Kidney epithelial cell (primary cell): ENCODE measurements around the gene LMNA. TPM values are rescaled to one million over a fixed set of nuclear protein-coding genes. Genes with fewer than 3 reads are reported as not detected.
"Not testable (repeated sequence)": the region's sequence is repeated elsewhere in the genome, so short reads cannot be mapped to it uniquely, and the experiment has no call there.

Experiments
- DNase-seq: peaks from one replicate; pipeline ENCODE4 v3.0.0-alpha.2; 2010; ENCODE audit warnings: low read depth
- H3K27me3 ChIP-seq: 2 replicates; pipeline ENCODE4 v1.6.0; 2011; ENCODE audit warnings: low read length; ENCODE audit not compliant: control insufficient read depth, insufficient read depth
- H3K36me3 ChIP-seq: 2 replicates; pipeline ENCODE4 v1.5.1; 2011; ENCODE audit warnings: low read length; ENCODE audit not compliant: control insufficient read depth, insufficient read depth
- H3K4me3 ChIP-seq: 2 replicates; pipeline ENCODE4 v1.5.1; 2011; ENCODE audit warnings: low read depth, mild to moderate bottlenecking, control low read depth, low read length
- total RNA-seq: library from RNA; depleted of rRNA; stranded (reverse); fragments of >200 nt; gene quantifications from 2 replicates; pipeline ENCODE4 v1.2.3, GENCODE V29; 2015
- TF ChIP-seq, protein P1 (sequence below): IDR thresholded peaks from 2 replicates; pipeline ENCODE4 v1.5.1; 2011; ENCODE audit warnings: mild to moderate bottlenecking, moderate library complexity, low read length, control low read depth, inconsistent platforms; ENCODE audit not compliant: insufficient read depth, poor library complexity, severe bottlenecking

The LMNA gene
- total RNA-seq, 1 donor from 2014 or later: 280 TPM

DNA sequence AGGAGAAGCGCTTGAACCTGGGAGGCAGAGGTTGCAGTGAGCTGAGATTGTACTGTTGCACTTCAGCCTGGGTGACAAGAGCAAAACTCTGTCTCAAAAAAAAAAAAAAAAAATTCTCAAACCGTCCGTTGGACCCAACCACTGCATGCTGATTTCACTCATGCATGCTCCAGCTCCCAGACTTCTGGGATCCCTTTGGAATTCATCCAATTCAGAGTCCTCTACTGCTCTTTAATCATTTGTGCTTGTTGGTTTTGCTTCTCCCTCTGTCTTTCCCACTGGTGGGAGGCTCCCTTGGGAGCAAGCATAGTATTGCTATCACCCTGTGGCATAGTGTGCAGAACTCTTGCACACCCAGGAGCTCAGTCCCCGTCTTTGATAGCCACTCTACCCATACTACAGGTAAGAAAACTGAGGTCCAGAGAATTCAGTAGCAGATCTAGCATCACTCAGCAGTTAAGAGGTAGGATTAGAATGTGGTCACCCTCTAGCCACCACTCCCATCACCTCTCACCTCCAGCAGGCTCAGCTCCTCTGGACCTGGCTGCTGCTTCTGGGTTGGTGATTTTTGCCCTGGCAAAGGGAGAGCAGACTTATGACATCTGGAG lies 3.1 kb upstream of the LMNA start:
- no peak for DNase-seq
- TF ChIP-seq, protein P1, sequence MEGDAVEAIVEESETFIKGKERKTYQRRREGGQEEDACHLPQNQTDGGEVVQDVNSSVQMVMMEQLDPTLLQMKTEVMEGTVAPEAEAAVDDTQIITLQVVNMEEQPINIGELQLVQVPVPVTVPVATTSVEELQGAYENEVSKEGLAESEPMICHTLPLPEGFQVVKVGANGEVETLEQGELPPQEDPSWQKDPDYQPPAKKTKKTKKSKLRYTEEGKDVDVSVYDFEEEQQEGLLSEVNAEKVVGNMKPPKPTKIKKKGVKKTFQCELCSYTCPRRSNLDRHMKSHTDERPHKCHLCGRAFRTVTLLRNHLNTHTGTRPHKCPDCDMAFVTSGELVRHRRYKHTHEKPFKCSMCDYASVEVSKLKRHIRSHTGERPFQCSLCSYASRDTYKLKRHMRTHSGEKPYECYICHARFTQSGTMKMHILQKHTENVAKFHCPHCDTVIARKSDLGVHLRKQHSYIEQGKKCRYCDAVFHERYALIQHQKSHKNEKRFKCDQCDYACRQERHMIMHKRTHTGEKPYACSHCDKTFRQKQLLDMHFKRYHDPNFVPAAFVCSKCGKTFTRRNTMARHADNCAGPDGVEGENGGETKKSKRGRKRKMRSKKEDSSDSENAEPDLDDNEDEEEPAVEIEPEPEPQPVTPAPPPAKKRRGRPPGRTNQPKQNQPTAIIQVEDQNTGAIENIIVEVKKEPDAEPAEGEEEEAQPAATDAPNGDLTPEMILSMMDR: no peak
- no peaks in the 10 kb centered on the region for H3K27me3 ChIP-seq
- H3K36me3 ChIP-seq: no peaks in the 10 kb centered on the region
- no peak overlapping the region for H3K4me3 ChIP-seq

DNA sequence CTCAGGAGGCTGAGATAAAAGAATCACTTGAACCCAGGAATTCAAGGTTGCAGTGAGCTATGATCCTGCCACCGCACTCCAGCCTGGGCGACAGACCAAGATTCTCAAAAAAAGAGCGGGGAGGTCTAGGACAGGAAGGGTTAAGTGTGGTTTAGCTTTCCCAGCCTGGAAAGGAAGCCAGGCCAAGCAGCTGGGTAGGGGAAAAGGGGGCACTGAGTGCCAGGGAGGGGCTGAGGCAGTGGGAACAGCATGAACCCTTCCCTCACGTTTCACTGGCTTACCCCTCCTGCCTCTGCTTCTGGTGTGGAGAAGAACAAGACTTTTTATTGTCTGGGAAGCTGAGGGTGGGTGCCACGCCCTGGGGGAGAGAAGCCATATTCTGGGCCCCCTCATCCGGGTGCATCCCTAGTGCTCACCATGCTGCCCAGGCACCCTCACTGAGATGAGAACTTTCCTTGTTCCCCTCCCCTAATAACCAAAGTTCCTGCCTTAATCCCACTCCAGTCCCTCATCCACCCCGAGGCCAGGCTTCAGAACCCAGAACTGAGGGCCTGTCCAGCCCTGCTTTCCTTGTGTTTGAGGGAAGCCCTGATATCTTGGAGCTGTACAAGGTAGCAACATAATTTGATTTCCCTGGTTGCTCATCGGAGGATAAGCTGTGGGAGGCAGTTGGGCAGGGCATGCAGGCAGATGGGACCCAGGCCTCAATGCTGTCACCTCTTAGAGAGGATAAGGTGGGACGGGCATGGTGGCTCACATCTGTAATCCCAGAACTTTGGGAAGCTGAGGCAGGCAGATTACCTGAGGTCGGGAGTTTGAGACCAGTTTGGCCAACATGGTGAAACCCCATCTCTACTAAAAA lies 2.0 kb upstream of the LMNA start:
- H3K4me3 ChIP-seq: no peak overlapping the region
- H3K27me3 ChIP-seq: no peaks in the 10 kb centered on the region
- TF ChIP-seq, protein P1: no peak
- H3K36me3 ChIP-seq: no peaks in the 10 kb centered on the region
- DNase-seq: no peak

DNA sequence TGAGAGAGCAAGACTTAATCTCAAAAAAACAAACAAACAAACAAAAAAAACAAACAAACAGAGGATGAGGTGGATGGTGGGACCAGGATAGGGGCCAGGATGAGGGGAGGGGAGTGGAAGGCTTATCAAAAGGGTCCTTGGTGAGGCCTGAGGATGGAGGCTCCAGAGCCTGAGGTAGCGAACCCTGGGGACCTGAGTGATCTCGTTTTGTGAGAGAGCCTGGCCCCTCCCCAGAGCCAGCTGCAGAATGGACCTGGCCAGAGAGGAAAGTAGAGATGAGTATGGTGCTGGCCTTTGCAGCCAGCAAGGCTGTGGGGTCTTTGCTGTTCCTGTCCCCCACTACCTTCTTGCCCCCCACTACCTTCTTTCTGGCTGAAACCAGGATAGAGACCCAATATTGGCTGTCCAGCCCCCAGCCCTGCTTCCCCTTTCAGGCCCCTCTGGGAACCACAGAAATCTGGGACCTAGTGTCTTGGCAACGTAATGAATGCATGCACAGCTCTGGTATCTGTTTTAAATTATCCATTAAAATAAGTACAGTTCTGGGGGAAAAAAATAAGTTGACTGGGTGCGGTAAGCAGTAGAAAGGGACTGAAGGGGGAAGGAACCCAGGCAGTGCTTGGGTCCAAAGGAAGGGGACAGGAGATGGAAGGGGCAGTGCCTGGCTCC lies 1.1 kb upstream of the LMNA start:
- TF ChIP-seq, protein P1: no peak
- no peaks in the 10 kb centered on the region for H3K27me3 ChIP-seq
- no peak overlapping the region for H3K4me3 ChIP-seq

DNA sequence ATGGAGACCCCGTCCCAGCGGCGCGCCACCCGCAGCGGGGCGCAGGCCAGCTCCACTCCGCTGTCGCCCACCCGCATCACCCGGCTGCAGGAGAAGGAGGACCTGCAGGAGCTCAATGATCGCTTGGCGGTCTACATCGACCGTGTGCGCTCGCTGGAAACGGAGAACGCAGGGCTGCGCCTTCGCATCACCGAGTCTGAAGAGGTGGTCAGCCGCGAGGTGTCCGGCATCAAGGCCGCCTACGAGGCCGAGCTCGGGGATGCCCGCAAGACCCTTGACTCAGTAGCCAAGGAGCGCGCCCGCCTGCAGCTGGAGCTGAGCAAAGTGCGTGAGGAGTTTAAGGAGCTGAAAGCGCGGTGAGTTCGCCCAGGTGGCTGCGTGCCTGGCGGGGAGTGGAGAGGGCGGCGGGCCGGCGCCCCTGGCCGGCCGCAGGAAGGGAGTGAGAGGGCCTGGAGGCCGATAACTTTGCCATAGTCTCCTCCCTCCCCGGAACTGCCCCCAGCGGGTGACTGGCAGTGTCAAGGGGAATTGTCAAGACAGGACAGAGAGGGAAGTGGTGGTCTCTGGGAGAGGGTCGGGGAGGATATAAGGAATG lies 505 bp downstream of the LMNA start:
- no peak for DNase-seq
- no peaks in the 10 kb centered on the region for H3K27me3 ChIP-seq
- H3K36me3 ChIP-seq: no peaks in the 10 kb centered on the region
- peak overlapping the region; percentile 67 for H3K4me3 ChIP-seq
- TF ChIP-seq, protein P1: no peak

More for the DNA sequence above, 1.1 kb upstream of the LMNA start:
- no peak for DNase-seq
- H3K36me3 ChIP-seq: no peaks in the 10 kb centered on the region

DNA sequence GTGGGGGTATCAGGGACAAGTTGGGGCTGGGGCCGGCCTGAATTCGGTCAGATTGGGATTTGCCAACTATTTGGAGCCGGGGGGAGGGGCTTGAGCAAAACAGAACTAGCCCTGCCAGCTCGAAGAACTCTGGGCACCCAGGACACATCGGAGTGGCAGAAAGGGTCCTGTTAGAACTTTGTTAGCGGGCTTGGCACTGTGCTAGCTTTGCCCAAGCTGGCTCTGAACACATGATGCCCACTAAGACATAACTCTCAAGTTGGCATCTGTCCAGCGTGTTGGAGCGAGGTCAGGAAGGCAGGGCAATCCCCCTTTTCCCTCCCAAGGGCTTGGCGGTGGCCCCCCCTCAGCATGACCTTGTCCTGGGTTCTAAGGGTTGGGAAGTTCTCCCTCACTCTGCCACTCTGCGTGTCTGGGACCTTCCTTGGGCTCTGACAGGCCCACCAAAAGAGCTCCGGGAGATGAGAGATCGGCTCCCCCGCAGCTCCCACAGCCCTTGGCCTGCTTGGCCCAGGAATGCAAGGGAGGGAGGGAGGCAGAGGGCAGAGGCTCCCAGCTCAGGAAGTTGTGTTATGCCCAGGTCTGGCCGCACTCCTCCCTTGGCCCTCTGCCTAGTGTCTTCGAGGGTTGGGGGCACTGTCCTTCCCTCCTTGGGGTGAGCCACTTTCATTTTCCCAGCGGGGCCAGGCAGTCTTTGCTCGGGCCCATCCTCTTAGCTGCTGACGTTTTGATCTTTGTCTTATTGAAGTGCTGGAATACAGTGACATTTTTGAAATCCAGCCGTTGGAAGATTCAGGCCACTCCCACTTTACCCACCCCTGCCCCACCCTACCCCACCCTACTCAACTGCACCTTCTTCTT lies 1.2 kb downstream of the LMNA start:
- TF ChIP-seq, protein P1: no peak
- no peaks in the 10 kb centered on the region for H3K36me3 ChIP-seq
- peak overlapping the region; percentile 67 for H3K4me3 ChIP-seq
- no peak for DNase-seq
- no peaks in the 10 kb centered on the region for H3K27me3 ChIP-seq

DNA sequence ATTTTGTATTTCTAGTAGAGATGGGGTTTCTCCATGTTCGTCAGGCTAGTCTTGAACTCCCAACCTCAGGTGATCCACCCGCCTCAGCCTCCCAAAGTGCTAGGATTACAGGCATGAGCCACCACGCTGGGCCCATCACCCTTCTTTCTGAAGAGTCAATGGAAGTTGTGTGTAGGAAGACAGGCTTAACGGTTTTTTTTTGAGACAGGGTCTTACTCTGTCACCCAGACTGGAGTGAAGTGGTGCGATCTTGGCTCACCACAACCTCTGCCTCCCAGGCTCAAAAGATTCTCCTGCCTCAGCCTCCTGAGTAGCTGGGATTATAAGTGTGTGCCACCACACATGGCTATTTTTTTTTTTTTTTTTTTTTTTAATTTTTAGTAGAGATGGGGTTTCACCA lies 2.2 kb downstream of the LMNA start:
- not testable (repeated sequence) for H3K27me3 ChIP-seq, DNase-seq, H3K36me3 ChIP-seq
- peak overlapping the region; percentile 67 for H3K4me3 ChIP-seq
